Mesendoderm (in vitro differentiated cells): ENCODE data around the gene PHF12.

Experiments used
- DNase-seq: peaks from one replicate; pipeline ENCODE4 v3.0.0; 2013
- H2AK5ac ChIP-seq: 2 replicates; pipeline ENCODE4 v1.6.1; 2013; ENCODE audit warnings: low read length, inconsistent platforms
- H2BK120ac ChIP-seq: 2 replicates; pipeline ENCODE4 v1.6.1; 2013; ENCODE audit warnings: low read depth, mild to moderate bottlenecking, low read length, moderate library complexity, mixed read lengths
- H2BK15ac ChIP-seq: replicated peaks from 2 replicates; pipeline ENCODE4 v1.6.1; 2013; ENCODE audit warnings: low read depth, mild to moderate bottlenecking, moderate library complexity
- H2BK5ac ChIP-seq: 2 replicates; pipeline ENCODE4 v1.6.1; 2013; ENCODE audit warnings: low read length, inconsistent platforms
- H3K18ac ChIP-seq: 2 replicates; pipeline ENCODE4 v1.6.1; 2013; ENCODE audit warnings: mild to moderate bottlenecking, low read length, mixed read lengths
- H3K23ac ChIP-seq: one replicate; pipeline ENCODE4 v1.6.1; 2013; ENCODE audit warnings: low read length
- H3K27ac ChIP-seq: 2 replicates; pipeline ENCODE4 v1.5.1; 2013; ENCODE audit warnings: low read depth, mild to moderate bottlenecking, inconsistent platforms, low read length, moderate library complexity
- H3K27me3 ChIP-seq: 2 replicates; pipeline ENCODE4 v1.6.1; 2013; ENCODE audit warnings: low read length, control low read depth, mild to moderate bottlenecking, inconsistent platforms; ENCODE audit not compliant: insufficient read depth, poor library complexity
- H3K36me3 ChIP-seq: 2 replicates; pipeline ENCODE4 v1.6.1; 2013; ENCODE audit warnings: low read length, inconsistent platforms; ENCODE audit not compliant: control insufficient read depth, insufficient read depth
- H3K4ac ChIP-seq: one replicate; pipeline ENCODE4 v1.6.1; 2013; ENCODE audit warnings: low read depth, mild to moderate bottlenecking, low read length, moderate library complexity
- H3K4me1 ChIP-seq: 2 replicates; pipeline ENCODE4 v1.6.1; 2013; ENCODE audit warnings: low read depth, low read length, inconsistent platforms; ENCODE audit not compliant: control insufficient read depth
- H3K4me2 ChIP-seq: 2 replicates; pipeline ENCODE4 v1.6.1; 2013; ENCODE audit warnings: low read length
- H3K4me3 ChIP-seq: 2 replicates; pipeline ENCODE4 v1.5.1; 2013; ENCODE audit warnings: mild to moderate bottlenecking, low read length
- H3K56ac ChIP-seq: one replicate; pipeline ENCODE4 v1.6.1; 2013; ENCODE audit warnings: low read length
- H3K79me1 ChIP-seq: 2 replicates; pipeline ENCODE4 v1.6.1; 2013; ENCODE audit warnings: low read length, inconsistent platforms
- H3K79me2 ChIP-seq: 2 replicates; pipeline ENCODE4 v1.6.1; 2013; ENCODE audit warnings: mild to moderate bottlenecking, low read length; ENCODE audit not compliant: control insufficient read depth, insufficient read depth
- H3K9ac ChIP-seq: 2 replicates; pipeline ENCODE4 v1.6.1; 2013; ENCODE audit warnings: low read length, inconsistent platforms
- H4K5ac ChIP-seq: one replicate; pipeline ENCODE4 v1.6.1; 2013; ENCODE audit warnings: low read length
- H4K8ac ChIP-seq: one replicate; pipeline ENCODE4 v1.6.1; 2013; ENCODE audit warnings: low read depth, mild to moderate bottlenecking, control low read depth, low read length, moderate library complexity
- WGBS: extraction: QIAGEN DNeasy Blood & Tissue Kit; methylation state at CpG from one replicate; pipeline ENCODE4 v1.1.7; 2013; ENCODE audit warnings: low lambda C conversion rate, missing lambda C conversion rate; ENCODE audit not compliant: insufficient coverage; ENCODE audit errors: extremely low coverage; 5-methylcytosine and 5-hydroxymethylcytosine counted together

Gene PHF12

DNA sequence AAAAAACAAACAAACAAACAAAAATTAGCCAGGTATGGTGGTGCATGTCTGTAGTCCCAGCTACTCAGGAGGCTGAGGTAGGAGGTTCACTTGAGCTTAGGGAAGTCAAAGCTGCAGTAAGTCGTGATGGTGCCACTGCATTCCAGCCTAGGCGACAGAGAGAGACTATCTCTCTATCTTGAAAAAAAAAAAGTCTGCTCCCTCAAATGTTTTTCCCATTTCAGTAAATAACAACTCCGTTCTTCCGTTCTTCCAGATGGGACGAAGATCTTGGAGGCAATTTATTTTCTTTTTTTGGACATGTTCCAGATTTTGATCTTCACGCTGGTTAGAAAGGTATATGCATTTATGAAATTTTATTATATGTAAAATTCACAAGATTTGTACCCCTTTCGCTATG lies 77.5 kb downstream of the PHF12 start:
- no peaks in the 10 kb centered on the region for H3K27me3 ChIP-seq
- H2BK15ac ChIP-seq = no peak overlapping the region
- H3K79me2 ChIP-seq = no peaks in the 10 kb centered on the region
- no peak overlapping the region for H2AK5ac ChIP-seq
- no peak overlapping the region for H3K4me2 ChIP-seq
- no peak overlapping the region for H4K8ac ChIP-seq
- no peak overlapping the region for H2BK120ac ChIP-seq
- no peak overlapping the region for H2BK5ac ChIP-seq
- H3K9ac ChIP-seq = no peak overlapping the region
- no peaks in the 10 kb centered on the region for H3K79me1 ChIP-seq
- H3K4me1 ChIP-seq = peaks cover 3% of the 10 kb centered on the region
- WGBS = no CpG with 5 or more reads among the region's 7 CpGs
- H3K4ac ChIP-seq = no peak overlapping the region
- H3K27ac ChIP-seq = no peak overlapping the region
- H3K18ac ChIP-seq = no peak overlapping the region
- H3K4me3 ChIP-seq = no peak overlapping the region
- H3K36me3 ChIP-seq = no peaks in the 10 kb centered on the region
- no peak overlapping the region for H3K23ac ChIP-seq
- no peak for DNase-seq
- no peak overlapping the region for H4K5ac ChIP-seq
- H3K56ac ChIP-seq = no peak overlapping the region

DNA sequence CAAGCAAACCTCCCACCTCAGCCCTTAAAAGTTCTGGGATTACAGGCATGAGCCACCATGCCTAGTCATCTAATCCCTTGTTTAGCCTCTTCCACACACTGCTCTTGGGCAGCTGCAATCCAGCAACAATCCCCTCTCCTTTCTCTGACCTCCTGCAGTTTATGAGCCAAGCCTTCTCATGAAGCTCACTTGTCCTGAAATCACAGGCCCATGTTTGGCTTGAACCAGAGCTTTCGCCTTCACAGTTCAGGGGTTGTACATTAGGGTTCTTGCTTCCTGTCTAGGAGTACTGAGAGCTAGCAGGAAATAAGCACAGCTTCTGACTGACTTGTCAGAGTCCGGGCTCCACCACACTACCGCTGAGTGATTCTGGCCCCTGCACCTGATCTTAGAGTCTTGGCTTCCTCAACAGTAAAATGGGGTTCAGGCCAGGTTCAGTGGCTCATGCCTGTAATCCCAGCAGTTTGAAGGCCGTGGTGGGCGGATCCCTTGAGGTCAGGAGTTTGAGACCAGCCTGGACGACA lies 80.2 kb downstream of the PHF12 start:
- Histone ChIP-seq H3K79me2 (no peaks in the 10 kb centered on the region), H3K9ac (no peak overlapping the region), H3K79me1 (no peaks in the 10 kb centered on the region), H3K18ac (no peak overlapping the region), H4K5ac (no peak overlapping the region), H3K4me2 (no peak overlapping the region), H3K4ac (no peak overlapping the region), H2BK120ac (no peak overlapping the region), H2AK5ac (no peak overlapping the region), H2BK15ac (no peak overlapping the region), H3K27me3 (no peaks in the 10 kb centered on the region), H3K4me3 (no peak overlapping the region), H3K56ac (no peak overlapping the region), H3K36me3 (no peaks in the 10 kb centered on the region), H2BK5ac (no peak overlapping the region), H4K8ac (no peak overlapping the region), H3K23ac (no peak overlapping the region), H3K4me1 (peaks cover 2% of the 10 kb centered on the region), H3K27ac (no peak overlapping the region)
- no peak for DNase-seq
- no CpG with 5 or more reads among the region's 6 CpGs for WGBS

DNA sequence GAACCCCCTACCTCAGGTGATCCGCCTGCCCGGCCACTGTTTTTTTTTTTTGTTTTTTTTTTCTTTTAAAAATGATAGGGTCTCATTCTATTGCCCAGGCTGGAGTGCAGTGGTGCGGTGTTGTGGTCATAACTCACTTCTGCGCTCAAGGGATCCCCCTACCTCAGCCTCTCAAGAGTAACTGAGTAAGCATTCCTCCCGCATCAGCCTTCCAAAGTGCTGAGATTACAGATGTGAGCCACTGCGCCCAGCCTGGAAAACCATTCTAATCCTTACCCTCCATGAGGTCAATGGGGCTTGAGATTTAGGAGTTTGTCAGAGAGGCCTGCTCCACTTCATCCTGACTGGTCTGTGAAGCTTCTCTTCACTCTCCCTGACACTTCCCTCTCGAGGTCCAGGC lies 84.0 kb downstream of the PHF12 start:
- no peaks in the 10 kb centered on the region for H3K4me1 ChIP-seq
- no peak overlapping the region for H2BK120ac ChIP-seq
- H3K79me1 ChIP-seq = no peaks in the 10 kb centered on the region
- H3K4me2 ChIP-seq = no peak overlapping the region
- no peak overlapping the region for H3K56ac ChIP-seq
- DNase-seq = no peak
- H4K8ac ChIP-seq = no peak overlapping the region
- H3K4me3 ChIP-seq = no peak overlapping the region
- no peak overlapping the region for H2BK5ac ChIP-seq
- H3K4ac ChIP-seq = no peak overlapping the region
- H3K18ac ChIP-seq = no peak overlapping the region
- H3K27ac ChIP-seq = no peak overlapping the region
- WGBS = no CpG with 5 or more reads among the region's 7 CpGs
- no peak overlapping the region for H4K5ac ChIP-seq
- no peak overlapping the region for H2BK15ac ChIP-seq
- no peak overlapping the region for H3K23ac ChIP-seq
- H3K9ac ChIP-seq = no peak overlapping the region
- no peaks in the 10 kb centered on the region for H3K27me3 ChIP-seq
- no peaks in the 10 kb centered on the region for H3K36me3 ChIP-seq
- no peak overlapping the region for H2AK5ac ChIP-seq
- no peaks in the 10 kb centered on the region for H3K79me2 ChIP-seq

DNA sequence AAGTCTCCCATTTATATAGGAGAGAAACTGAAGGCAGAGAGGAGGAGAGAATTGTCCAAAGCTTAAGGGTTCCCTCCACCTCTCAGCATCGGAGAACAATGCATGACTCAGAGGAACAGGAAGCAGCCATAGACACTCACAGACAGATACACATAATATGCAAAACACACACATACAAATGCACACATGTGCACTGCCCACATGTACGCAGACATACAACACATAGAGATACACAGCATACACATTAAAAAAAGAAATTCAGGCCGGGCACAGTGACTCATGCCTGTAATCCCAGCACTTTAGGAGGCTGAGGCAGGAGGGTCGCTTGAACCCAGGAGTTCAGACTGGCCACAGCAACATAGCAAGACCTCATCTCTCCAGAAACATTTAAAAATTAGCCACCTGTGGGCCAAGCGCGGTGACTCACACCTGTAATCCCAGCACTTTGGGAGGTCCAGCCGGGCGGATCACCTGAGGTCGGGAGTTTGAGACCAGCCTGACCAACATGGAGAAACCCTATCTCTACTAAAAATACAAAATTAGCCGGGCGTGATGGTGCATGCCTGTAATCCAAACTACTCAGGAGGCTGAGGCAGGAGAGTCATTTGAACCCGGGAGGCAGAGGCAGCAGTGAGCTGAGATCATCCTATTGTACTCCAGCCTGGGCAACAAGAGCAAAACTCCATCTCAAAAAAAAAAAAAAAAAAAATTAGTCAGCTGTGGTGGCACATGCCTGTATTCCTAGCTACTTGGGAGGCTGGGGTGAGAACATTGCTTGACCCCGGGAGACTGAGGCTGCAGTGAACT lies 85.2 kb downstream of the PHF12 start:
- no peak overlapping the region for H3K18ac ChIP-seq
- no peak for DNase-seq
- no peaks in the 10 kb centered on the region for H3K79me2 ChIP-seq
- H4K5ac ChIP-seq = no peak overlapping the region
- no peak overlapping the region for H2BK5ac ChIP-seq
- no peak overlapping the region for H3K4me2 ChIP-seq
- H3K27ac ChIP-seq = no peak overlapping the region
- whole genome bisulfite sequencing = no CpG with 5 or more reads among the region's 13 CpGs
- H3K27me3 ChIP-seq = no peaks in the 10 kb centered on the region
- no peak overlapping the region for H4K8ac ChIP-seq
- no peaks in the 10 kb centered on the region for H3K4me1 ChIP-seq
- no peak overlapping the region for H3K4ac ChIP-seq
- H2BK120ac ChIP-seq = no peak overlapping the region
- H3K79me1 ChIP-seq = no peaks in the 10 kb centered on the region
- no peak overlapping the region for H2BK15ac ChIP-seq
- H2AK5ac ChIP-seq = no peak overlapping the region
- H3K23ac ChIP-seq = no peak overlapping the region
- H3K56ac ChIP-seq = no peak overlapping the region
- no peaks in the 10 kb centered on the region for H3K36me3 ChIP-seq
- no peak overlapping the region for H3K4me3 ChIP-seq
- H3K9ac ChIP-seq = no peak overlapping the region

DNA sequence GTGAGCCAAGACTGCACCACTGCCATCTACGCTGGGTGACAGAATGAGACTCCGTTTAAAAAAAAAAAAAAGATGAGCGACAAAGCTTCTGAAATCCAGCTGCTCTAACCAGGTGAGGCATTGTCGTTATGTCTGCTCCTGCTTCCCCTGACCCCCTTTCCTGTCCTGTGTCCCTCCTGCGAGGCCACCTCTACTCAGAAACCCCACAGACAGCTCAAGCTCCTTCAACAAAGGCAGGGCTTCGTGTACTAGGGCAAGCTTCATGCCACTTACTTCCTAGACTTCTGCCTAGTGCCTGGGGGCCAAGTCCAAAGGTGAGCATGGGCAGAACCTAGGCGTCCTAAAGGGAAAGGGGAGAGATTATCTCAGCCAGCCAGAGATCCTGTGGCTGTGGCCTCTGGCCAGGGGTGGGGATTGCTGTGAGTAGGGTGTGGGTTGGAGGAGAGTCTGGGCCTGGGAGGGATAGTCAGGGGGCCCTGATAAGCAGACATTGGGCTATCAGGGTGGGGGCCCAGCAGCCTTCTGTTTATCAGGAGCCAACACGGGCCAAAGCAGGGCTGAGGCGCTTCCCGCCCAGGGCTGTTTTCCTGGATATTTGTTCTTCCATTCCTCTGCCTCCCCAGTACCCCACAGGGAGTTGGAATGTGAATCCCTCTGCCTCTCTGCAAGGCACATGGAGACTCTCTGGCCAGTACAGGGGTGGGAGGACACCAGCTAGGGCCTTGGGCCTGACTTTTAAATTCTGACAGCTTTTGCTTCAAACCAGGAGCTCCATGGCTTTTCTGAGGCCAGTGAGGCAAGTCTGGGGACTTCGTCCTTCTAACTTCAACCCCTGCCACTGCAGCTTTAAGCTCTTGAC lies 86.1 kb downstream of the PHF12 start:
- H2BK15ac ChIP-seq = no peak overlapping the region
- no peaks in the 10 kb centered on the region for H3K79me2 ChIP-seq
- H4K8ac ChIP-seq = peak overlapping the region; percentile 87
- H3K56ac ChIP-seq = peak overlapping the region; percentile 56
- no CpG with 5 or more reads among the region's 11 CpGs for WGBS
- peak overlapping the region; percentile 37 for H3K27ac ChIP-seq
- H2BK5ac ChIP-seq = no peak overlapping the region
- no peak overlapping the region for H2BK120ac ChIP-seq
- no peaks in the 10 kb centered on the region for H3K4me1 ChIP-seq
- H3K23ac ChIP-seq = no peak overlapping the region
- H3K4me2 ChIP-seq = no peak overlapping the region
- no peaks in the 10 kb centered on the region for H3K79me1 ChIP-seq
- H3K4ac ChIP-seq = no peak overlapping the region
- H3K18ac ChIP-seq = no peak overlapping the region
- no peak overlapping the region for H3K4me3 ChIP-seq
- peak; percentile 44 for DNase-seq
- H3K9ac ChIP-seq = no peak overlapping the region
- peaks cover 4% of the 10 kb centered on the region for H3K36me3 ChIP-seq
- H3K27me3 ChIP-seq = no peaks in the 10 kb centered on the region
- H4K5ac ChIP-seq = no peak overlapping the region
- no peak overlapping the region for H2AK5ac ChIP-seq
